ENCODE results near the gene PHF19.

Gene PHF19

DNA sequence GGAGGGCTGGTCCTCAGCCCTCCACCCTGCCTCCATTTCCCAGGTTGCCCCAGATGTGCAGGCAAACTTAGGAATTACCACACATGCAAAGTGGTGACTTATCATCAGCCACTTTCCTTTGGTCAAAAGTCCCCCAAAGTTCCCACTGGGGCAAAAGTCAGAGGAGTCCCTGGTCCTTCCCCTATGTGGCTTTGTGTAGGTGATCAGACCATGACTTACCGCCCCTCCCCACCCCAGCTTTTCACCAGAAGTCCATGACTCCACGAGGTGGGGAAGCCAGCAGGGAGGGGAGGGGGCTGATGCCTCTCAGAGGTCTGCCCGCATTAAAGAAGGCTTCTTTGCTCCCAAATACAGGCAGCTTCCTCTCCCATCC lies 43.8 kb upstream of the PHF19 start:
- TF ChIP-seq FOXP2 (optimal IDR thresholded peaks at IDR 0.05; ENCODE audit: control extremely low read depth, extremely low read length, insufficient read depth), result no peak
- no peak for TF ChIP-seq EZH2 (IDR thresholded peaks at IDR 0.05)
- no peak for TF ChIP-seq POLR2AphosphoS5 (IDR thresholded peaks at IDR 0.05; ENCODE audit: borderline replicate concordance, low read depth, low read length)
- DNase-seq (ENCODE audit: low read depth, low spot score), result no peak
- Histone ChIP-seq H3K9me3 (ENCODE audit: low read depth, low read length) (no peaks in the 10 kb centered on the region), H3K27ac (no peak overlapping the region), H3K9ac (ENCODE audit: insufficient read length) (no peak overlapping the region), H3K36me3 (ENCODE audit: insufficient read depth, low read length) (no peaks in the 10 kb centered on the region), H3K4me3 (no peak overlapping the region)

DNA sequence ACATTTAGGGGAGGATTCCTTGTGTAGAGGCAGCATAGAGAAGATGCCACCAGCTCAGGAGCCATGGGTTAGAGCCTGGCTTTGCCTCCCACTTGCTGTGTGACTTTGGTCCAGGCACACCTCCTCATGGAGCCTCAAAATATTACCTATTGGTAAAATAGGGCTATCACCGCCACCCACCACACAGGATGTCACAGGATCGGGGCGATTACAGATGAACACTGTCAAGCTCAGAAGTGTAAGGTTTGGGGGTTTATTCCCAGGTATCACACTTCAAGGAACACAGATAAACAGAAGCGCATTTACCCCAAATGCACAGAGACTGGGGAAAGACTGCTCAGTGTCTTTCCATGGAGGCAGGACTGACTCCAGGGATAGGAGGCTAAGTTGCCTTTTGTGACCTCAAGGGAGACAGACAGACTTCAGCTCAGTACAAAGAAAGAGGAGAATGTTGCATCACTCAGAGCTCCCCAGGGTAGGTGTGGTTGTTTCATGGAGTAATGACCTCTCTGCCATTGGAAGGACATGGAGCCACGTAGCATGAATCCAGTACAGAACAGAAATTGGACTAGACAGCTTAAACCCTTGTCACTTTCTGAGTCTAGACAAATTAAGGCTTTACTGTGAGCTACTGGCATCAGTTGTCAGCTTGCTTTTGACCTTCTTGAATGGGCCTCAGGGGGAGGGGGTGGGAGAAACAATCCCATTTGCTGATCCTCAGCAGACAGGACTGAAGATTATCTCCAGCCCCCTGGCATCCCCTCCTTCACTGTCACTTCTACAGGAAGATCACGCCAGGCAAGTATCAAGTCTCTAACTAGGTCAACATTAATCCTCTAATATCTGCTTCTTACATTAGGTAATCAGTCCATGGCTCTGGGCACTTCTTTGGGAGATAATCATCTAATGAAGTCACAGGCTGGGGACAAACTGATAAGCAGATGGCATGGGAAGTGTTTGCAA lies 43.1 kb upstream of the PHF19 start:
- Histone ChIP-seq H3K9me3 (ENCODE audit: low read depth, low read length) (no peaks in the 10 kb centered on the region), H3K4me3 (no peak overlapping the region), H3K27ac (no peak overlapping the region), H3K36me3 (ENCODE audit: insufficient read depth, low read length) (no peaks in the 10 kb centered on the region), H3K9ac (ENCODE audit: insufficient read length) (no peak overlapping the region)
- no peak for DNase-seq (ENCODE audit: low read depth, low spot score)
- no peak for TF ChIP-seq POLR2AphosphoS5 (IDR thresholded peaks at IDR 0.05; ENCODE audit: borderline replicate concordance, low read depth, low read length)

DNA sequence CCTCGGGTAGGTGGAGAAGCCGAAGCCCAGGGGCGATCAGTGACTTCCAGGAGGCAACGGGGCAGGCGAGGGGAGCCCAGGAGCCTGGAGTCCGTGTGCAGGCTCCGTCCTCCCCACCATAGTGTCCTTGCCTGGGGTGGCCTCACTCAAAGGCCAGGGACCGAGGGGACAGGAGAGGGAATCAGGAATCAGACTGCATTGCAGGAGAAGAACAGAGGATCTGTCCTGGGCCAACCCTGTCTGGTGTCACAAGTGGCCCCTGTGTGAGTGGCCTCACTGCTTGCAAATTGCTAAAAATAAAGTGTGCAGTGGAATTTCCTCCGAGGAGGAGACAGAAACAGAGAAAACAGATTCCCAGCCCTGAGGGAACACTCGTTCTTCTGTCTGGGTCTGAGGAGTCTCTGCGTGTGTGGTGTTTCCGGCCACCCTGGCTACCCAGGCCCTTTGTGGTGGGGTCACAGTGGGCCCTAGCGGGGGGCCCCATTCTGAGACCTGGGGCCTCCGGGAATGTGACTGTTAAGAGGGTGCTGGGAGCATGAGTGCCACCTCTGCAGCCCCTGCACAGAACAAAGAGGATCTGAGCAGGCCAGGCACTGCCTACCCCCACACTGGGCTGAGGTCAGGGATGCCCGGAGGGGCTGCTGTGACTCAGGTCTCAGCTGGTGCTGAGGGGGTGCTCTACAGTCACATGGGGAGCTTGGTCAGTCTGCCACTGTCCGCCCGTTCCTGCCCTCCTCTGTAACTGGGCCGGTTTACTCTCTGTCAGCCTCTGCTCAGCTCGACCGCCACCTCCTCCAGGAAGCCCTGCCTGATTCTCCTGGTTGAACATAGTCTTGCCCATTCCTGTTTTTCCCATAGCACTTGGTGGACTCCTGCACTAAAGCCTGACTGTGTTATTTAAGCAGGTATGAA lies 42.2 kb upstream of the PHF19 start:
- no peaks in the 10 kb centered on the region for H3K9me3 ChIP-seq (ENCODE audit: low read depth, low read length)
- TF ChIP-seq FOXP2 (optimal IDR thresholded peaks at IDR 0.05; ENCODE audit: control extremely low read depth, extremely low read length, insufficient read depth) (no peak), EZH2 (IDR thresholded peaks at IDR 0.05) (no peak), POLR2AphosphoS5 (IDR thresholded peaks at IDR 0.05; ENCODE audit: borderline replicate concordance, low read depth, low read length) (no peak)
- H3K9ac ChIP-seq (ENCODE audit: insufficient read length), result no peak overlapping the region
- no peak for DNase-seq (ENCODE audit: low read depth, low spot score)
- no peak overlapping the region for H3K27ac ChIP-seq
- H3K36me3 ChIP-seq (ENCODE audit: insufficient read depth, low read length), result no peaks in the 10 kb centered on the region
- no peak overlapping the region for H3K4me3 ChIP-seq

DNA sequence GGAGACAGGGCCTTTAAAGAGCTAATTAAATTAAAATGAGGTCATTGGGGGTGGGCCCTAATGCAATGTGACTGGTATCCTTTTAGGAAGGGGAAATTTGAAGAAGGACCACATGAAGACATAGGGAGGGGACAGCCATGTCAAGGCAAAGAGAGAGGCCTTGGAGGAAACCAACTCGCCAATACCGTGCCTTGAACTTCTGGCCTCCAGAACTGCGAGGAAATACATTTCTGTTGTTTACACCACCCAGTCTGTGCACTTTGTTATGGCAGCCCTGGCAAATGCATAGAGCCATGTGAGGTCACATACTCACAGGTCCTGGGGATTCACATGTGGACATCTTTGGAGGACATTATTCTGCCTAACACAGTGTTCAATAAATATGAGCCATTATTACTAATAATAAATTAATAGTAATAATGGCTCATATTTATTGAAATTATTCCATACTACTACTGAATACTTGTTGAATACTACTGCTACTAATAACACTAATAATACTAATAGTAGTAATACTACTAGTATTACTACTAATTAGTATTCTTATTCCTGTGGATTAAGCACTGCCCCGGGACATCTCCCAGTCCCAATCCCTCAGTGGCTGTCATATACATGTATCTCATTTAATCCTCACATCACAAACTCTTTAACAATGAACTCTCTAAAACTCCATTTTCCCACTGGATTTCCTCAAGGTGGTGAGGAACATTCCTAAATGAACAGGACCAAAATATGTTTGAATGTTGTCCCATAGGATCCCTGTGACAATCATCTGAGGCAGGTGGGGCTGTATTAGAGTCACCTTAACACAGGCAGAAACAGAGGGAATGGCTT lies 41.2 kb upstream of the PHF19 start:
- H3K27ac ChIP-seq, result no peak overlapping the region
- no peak overlapping the region for H3K9ac ChIP-seq (ENCODE audit: insufficient read length)
- no peaks in the 10 kb centered on the region for H3K9me3 ChIP-seq (ENCODE audit: low read depth, low read length)
- TF ChIP-seq EZH2 (IDR thresholded peaks at IDR 0.05), result no peak
- TF ChIP-seq FOXP2 (optimal IDR thresholded peaks at IDR 0.05; ENCODE audit: control extremely low read depth, extremely low read length, insufficient read depth), result no peak
- TF ChIP-seq POLR2AphosphoS5 (IDR thresholded peaks at IDR 0.05; ENCODE audit: borderline replicate concordance, low read depth, low read length), result no peak
- no peaks in the 10 kb centered on the region for H3K36me3 ChIP-seq (ENCODE audit: insufficient read depth, low read length)
- DNase-seq (ENCODE audit: low read depth, low spot score), result no peak
- no peak overlapping the region for H3K4me3 ChIP-seq

- TF ChIP-seq FOXP2 (optimal IDR thresholded peaks at IDR 0.05; ENCODE audit: control extremely low read depth, extremely low read length, insufficient read depth), result no peak
- TF ChIP-seq POLR2AphosphoS5 (IDR thresholded peaks at IDR 0.05; ENCODE audit: borderline replicate concordance, low read depth, low read length), result no peak
- no peak for TF ChIP-seq EZH2 (IDR thresholded peaks at IDR 0.05)
- Histone ChIP-seq H3K36me3 (ENCODE audit: insufficient read depth, low read length) (no peaks in the 10 kb centered on the region), H3K27ac (no peak overlapping the region), H3K9me3 (ENCODE audit: low read depth, low read length) (no peaks in the 10 kb centered on the region), H3K4me3 (no peak overlapping the region), H3K9ac (ENCODE audit: insufficient read length) (no peak overlapping the region)
- no peak for DNase-seq (ENCODE audit: low read depth, low spot score)
These were observed 40.2 kb upstream of the PHF19 start for GRCh38 chr9:120916991-120917880.

- no peak for TF ChIP-seq POLR2AphosphoS5 (IDR thresholded peaks at IDR 0.05; ENCODE audit: borderline replicate concordance, low read depth, low read length)
- Histone ChIP-seq H3K27ac (no peak overlapping the region), H3K36me3 (ENCODE audit: insufficient read depth, low read length) (no peaks in the 10 kb centered on the region), H3K9me3 (ENCODE audit: low read depth, low read length) (no peaks in the 10 kb centered on the region), H3K4me3 (no peak overlapping the region; the same call in 1 of the 2 replicates), H3K9ac (ENCODE audit: insufficient read length) (no peak overlapping the region)
- DNase-seq (ENCODE audit: low read depth, low spot score), result no peak
These were observed 39.6 kb upstream of the PHF19 start for GRCh38 chr9:120916588-120916987.

- DNase-seq (ENCODE audit: low read depth, low spot score), result no peak
These were observed 39.0 kb upstream of the PHF19 start for GRCh38 chr9:120915854-120916470.

More at GRCh38 chr9:120915854-120916470, 39.0 kb upstream of the PHF19 start:
- no peak for TF ChIP-seq EZH2 (IDR thresholded peaks at IDR 0.05)
- TF ChIP-seq POLR2AphosphoS5 (IDR thresholded peaks at IDR 0.05; ENCODE audit: borderline replicate concordance, low read depth, low read length), result no peak
- TF ChIP-seq FOXP2 (optimal IDR thresholded peaks at IDR 0.05; ENCODE audit: control extremely low read depth, extremely low read length, insufficient read depth), result no peak
- Histone ChIP-seq H3K36me3 (ENCODE audit: insufficient read depth, low read length) (no peaks in the 10 kb centered on the region), H3K9me3 (ENCODE audit: low read depth, low read length) (no peaks in the 10 kb centered on the region), H3K9ac (ENCODE audit: insufficient read length) (no peak overlapping the region), H3K27ac (no peak overlapping the region), H3K4me3 (no peak overlapping the region; the same call in 1 of the 2 replicates)
